Trophoblast cell (in vitro differentiated cells and primary cell): ENCODE measurements around the gene RNF11.
A peak's percentile ranks its signal among the peaks of the same experiment; 100 is the strongest.

ENCODE experiments used
- DNase-seq, 2 donors: peaks; one replicate each; pipeline ENCODE4 v3.0.0-alpha.2; 2016
- H2AFZ ChIP-seq: 2 replicates; pipeline ENCODE4 v1.6.1; 2013; ENCODE audit warnings: low read length, moderate library complexity, mild to moderate bottlenecking; ENCODE audit not compliant: insufficient read depth, poor library complexity
- H2AK5ac ChIP-seq: 2 replicates; pipeline ENCODE4 v1.6.1; 2013; ENCODE audit warnings: mild to moderate bottlenecking, low read length
- H2BK120ac ChIP-seq: 2 replicates; pipeline ENCODE4 v1.6.1; 2013; ENCODE audit warnings: low read length, mild to moderate bottlenecking, moderate library complexity; ENCODE audit not compliant: insufficient read depth, poor library complexity
- H2BK12ac ChIP-seq: 2 replicates; pipeline ENCODE4 v1.6.1; 2013; ENCODE audit warnings: mild to moderate bottlenecking, low read length, moderate library complexity
- H2BK5ac ChIP-seq: 2 replicates; pipeline ENCODE4 v1.6.1; 2013; ENCODE audit warnings: low read length, low read depth, moderate library complexity, mild to moderate bottlenecking; ENCODE audit not compliant: poor library complexity
- H3K14ac ChIP-seq: 2 replicates; pipeline ENCODE4 v1.6.1; 2013; ENCODE audit warnings: mild to moderate bottlenecking, low read length
- H3K18ac ChIP-seq: 2 replicates; pipeline ENCODE4 v1.6.1; 2013; ENCODE audit warnings: mild to moderate bottlenecking, low read length
- H3K23ac ChIP-seq: 2 replicates; pipeline ENCODE4 v1.6.1; 2013; ENCODE audit warnings: low read length
- H3K27ac ChIP-seq: 2 replicates; pipeline ENCODE4 v1.5.1; 2013; ENCODE audit warnings: low read depth, mild to moderate bottlenecking, inconsistent platforms, low read length, moderate library complexity
- H3K27me3 ChIP-seq: 2 replicates; pipeline ENCODE4 v1.6.1; 2013; ENCODE audit warnings: inconsistent platforms, mild to moderate bottlenecking, low read length, moderate library complexity; ENCODE audit not compliant: insufficient read depth
- H3K36me3 ChIP-seq, 2 experiments: 1 replicate in 1 of 2; 2 replicates in 1 of 2; pipeline ENCODE4 v1.6.1; 2013; ENCODE audit warnings: low read length in 2 of 2, mild to moderate bottlenecking in 2 of 2, moderate library complexity in 1 of 2; ENCODE audit not compliant: insufficient read depth in 2 of 2, control insufficient read depth in 1 of 2
- H3K4ac ChIP-seq: 2 replicates; pipeline ENCODE4 v1.6.1; 2013; ENCODE audit warnings: low read depth, mild to moderate bottlenecking, low read length, moderate library complexity
- H3K4me1 ChIP-seq, 2 experiments: 1 replicate in 1 of 2; 2 replicates in 1 of 2; pipeline ENCODE4 v1.6.1; 2013; ENCODE audit warnings: low read length in 2 of 2, mild to moderate bottlenecking in 2 of 2, moderate library complexity in 1 of 2; ENCODE audit not compliant: insufficient read depth in 2 of 2, control insufficient read depth in 1 of 2
- H3K4me2 ChIP-seq: 2 replicates; pipeline ENCODE4 v1.6.1; 2013; ENCODE audit warnings: inconsistent platforms, mild to moderate bottlenecking, low read length, moderate library complexity
- H3K4me3 ChIP-seq: 2 replicates; pipeline ENCODE4 v1.5.1; 2013; ENCODE audit warnings: mild to moderate bottlenecking, low read depth, low read length, inconsistent platforms
- H3K79me1 ChIP-seq: one replicate; pipeline ENCODE4 v1.6.1; 2013; ENCODE audit warnings: low read length
- H3K79me2 ChIP-seq: 2 replicates; pipeline ENCODE4 v1.6.1; 2013; ENCODE audit warnings: low read length, mild to moderate bottlenecking; ENCODE audit not compliant: control insufficient read depth, insufficient read depth, poor library complexity
- H3K9ac ChIP-seq: 2 replicates; pipeline ENCODE4 v1.6.1; 2013; ENCODE audit warnings: mild to moderate bottlenecking, low read length
- H3K9me3 ChIP-seq: 2 replicates; pipeline ENCODE4 v1.6.1; 2013; ENCODE audit warnings: low read depth, mild to moderate bottlenecking, control low read depth, inconsistent platforms, low read length; ENCODE audit not compliant: insufficient read depth
- H4K12ac ChIP-seq: 2 replicates; pipeline ENCODE4 v1.6.1; 2013; ENCODE audit warnings: low read depth, mild to moderate bottlenecking, low read length, moderate library complexity
- H4K8ac ChIP-seq: 2 replicates; pipeline ENCODE4 v1.6.1; 2013; ENCODE audit warnings: low read depth, mild to moderate bottlenecking, low read length, moderate library complexity
- H4K91ac ChIP-seq: one replicate; pipeline ENCODE4 v1.6.1; 2013; ENCODE audit warnings: low read depth, mild to moderate bottlenecking, low read length, moderate library complexity
- WGBS: extraction: QIAGEN DNeasy Blood & Tissue Kit; methylation state at CpG from one replicate; pipeline ENCODE4 v1.1.7; 2013; ENCODE audit warnings: missing lambda C conversion rate; ENCODE audit not compliant: insufficient read length, insufficient coverage; ENCODE audit errors: extremely low coverage; 5-methylcytosine and 5-hydroxymethylcytosine counted together

The RNF11 gene

GRCh38 chr1:51296383-51297357 is 60.6 kb downstream of the RNF11 start:
- Histone ChIP-seq H3K18ac (no peak overlapping the region), H4K8ac (peak overlapping the region; percentile 67), H3K27me3 (no peaks in the 10 kb centered on the region), H3K4ac (no peak overlapping the region), H2BK120ac (no peak overlapping the region), H3K36me3 (no peaks in the 10 kb centered on the region), H2AK5ac (no peak overlapping the region), H2AFZ (peak overlapping the region; percentile 21), H3K79me2 (no peaks in the 10 kb centered on the region), H3K4me3 (no peak overlapping the region), H4K91ac (peak overlapping the region; percentile 27), H3K9me3 (peaks cover 10% of the 10 kb centered on the region), H3K27ac (no peak overlapping the region), H3K9ac (no peak overlapping the region), H2BK12ac (no peak overlapping the region), H3K14ac (no peak overlapping the region), H3K4me2 (peak overlapping the region; percentile 35), H3K79me1 (no peaks in the 10 kb centered on the region), H3K4me1 (peaks cover 3 to 7% of the 10 kb centered on the region in 2 experiments), H2BK5ac (no peak overlapping the region), H3K23ac (no peak overlapping the region), H4K12ac (peak overlapping the region; percentile 15)
- peak; percentile 80 to 89 for DNase-seq
- WGBS: no CpG with 5 or more reads among the region's 33 CpGs

- Histone ChIP-seq H3K4me2 (no peak overlapping the region), H3K27ac (no peak overlapping the region), H3K36me3 (no peaks in the 10 kb centered on the region), H2BK120ac (no peak overlapping the region), H3K14ac (no peak overlapping the region), H3K18ac (no peak overlapping the region), H3K23ac (no peak overlapping the region), H3K9me3 (peaks cover 10% of the 10 kb centered on the region), H3K4me1 (peaks cover 3 to 7% of the 10 kb centered on the region in 2 experiments), H3K4me3 (no peak overlapping the region), H3K79me1 (no peaks in the 10 kb centered on the region), H4K91ac (no peak overlapping the region), H3K27me3 (no peaks in the 10 kb centered on the region), H2BK12ac (no peak overlapping the region), H4K12ac (no peak overlapping the region), H3K9ac (no peak overlapping the region), H2AK5ac (no peak overlapping the region), H2BK5ac (no peak overlapping the region), H3K79me2 (no peaks in the 10 kb centered on the region), H4K8ac (peak overlapping the region; percentile 67), H2AFZ (peak overlapping the region; percentile 21), H3K4ac (no peak overlapping the region)
- WGBS: no CpG with 5 or more reads among the region's 25 CpGs
- DNase-seq: no peak
Measured at GRCh38 chr1:51297401-51298321, 61.6 kb downstream of the RNF11 start.

- no peak overlapping the region for H3K18ac ChIP-seq
- H3K79me1 ChIP-seq: no peaks in the 10 kb centered on the region
- DNase-seq: no peak
- no peaks in the 10 kb centered on the region for H3K79me2 ChIP-seq
- H2AFZ ChIP-seq: no peak overlapping the region
- H4K91ac ChIP-seq: no peak overlapping the region
- no peak overlapping the region for H2BK120ac ChIP-seq
- H3K27me3 ChIP-seq: no peaks in the 10 kb centered on the region
- H3K9ac ChIP-seq: no peak overlapping the region
- no peak overlapping the region for H4K8ac ChIP-seq
- no peak overlapping the region for H3K4me3 ChIP-seq
- H2BK5ac ChIP-seq: no peak overlapping the region
- H3K14ac ChIP-seq: no peak overlapping the region
- H2BK12ac ChIP-seq: no peak overlapping the region
- H3K4ac ChIP-seq: no peak overlapping the region
- no peak overlapping the region for H3K23ac ChIP-seq
- peaks cover 3 to 7% of the 10 kb centered on the region in 2 experiments for H3K4me1 ChIP-seq
- H3K4me2 ChIP-seq: no peak overlapping the region
- H2AK5ac ChIP-seq: no peak overlapping the region
- no CpG with 5 or more reads among the region's 4 CpGs for WGBS
- no peak overlapping the region for H3K27ac ChIP-seq
- H3K9me3 ChIP-seq: peaks cover 10% of the 10 kb centered on the region
- no peak overlapping the region for H4K12ac ChIP-seq
- no peaks in the 10 kb centered on the region for H3K36me3 ChIP-seq
Measured at GRCh38 chr1:51298322-51298705, 62.2 kb downstream of the RNF11 start.

GRCh38 chr1:51299185-51299885 is 63.3 kb downstream of the RNF11 start:
- no peak overlapping the region for H3K18ac ChIP-seq
- no peaks in the 10 kb centered on the region for H3K79me1 ChIP-seq
- no peak overlapping the region for H4K91ac ChIP-seq
- peaks cover 3 to 7% of the 10 kb centered on the region in 2 experiments for H3K4me1 ChIP-seq
- H3K27ac ChIP-seq: no peak overlapping the region
- H3K14ac ChIP-seq: no peak overlapping the region
- no peaks in the 10 kb centered on the region for H3K36me3 ChIP-seq
- no peak overlapping the region for H4K12ac ChIP-seq
- no peak for DNase-seq
- H3K4me2 ChIP-seq: no peak overlapping the region
- no CpG with 5 or more reads among the region's 11 CpGs for WGBS
- H3K79me2 ChIP-seq: no peaks in the 10 kb centered on the region
- H3K9me3 ChIP-seq: peaks cover 10% of the 10 kb centered on the region
- no peak overlapping the region for H4K8ac ChIP-seq
- H2BK120ac ChIP-seq: no peak overlapping the region
- no peak overlapping the region for H3K23ac ChIP-seq
- no peak overlapping the region for H3K9ac ChIP-seq
- H2BK12ac ChIP-seq: no peak overlapping the region
- H3K4ac ChIP-seq: no peak overlapping the region
- no peaks in the 10 kb centered on the region for H3K27me3 ChIP-seq
- no peak overlapping the region for H2AK5ac ChIP-seq
- no peak overlapping the region for H3K4me3 ChIP-seq
- no peak overlapping the region for H2BK5ac ChIP-seq
- no peak overlapping the region for H2AFZ ChIP-seq
